PC-9 (cell line): ENCODE data around the gene UGT1A10. TPM values are rescaled to one million over a fixed set of nuclear protein-coding genes. Genes with fewer than 3 reads are reported as not detected.

Experiments used
- BruUV-seq: library from RNA; stranded (reverse); fragments of 400-500 nt; replicated peaks from 2 replicates; lab custom pipeline; 2021; lab: Mats Ljungman, UMichigan
- CTCF ChIA-PET: fragments of 300-600 bp; sonication (Branson Sonifier 250); formaldehyde crosslinking; loops from one replicate; lab custom pipeline; 2022; ENCODE audit warnings: antibody characterized with exemption; lab: Charles Lee
- POLR2A ChIA-PET: fragments of 300-600 bp; sonication (Branson Sonifier 250); formaldehyde crosslinking; loops from one replicate; lab custom pipeline; 2022; ENCODE audit warnings: antibody characterized with exemption; ENCODE audit not compliant: unreplicated experiment; lab: Charles Lee
- DNase-seq, 2 experiments: peaks; one replicate each; pipeline versions ENCODE4 v3.0.0 to v3.0.0-alpha.2; 2015 to 2022; ENCODE audit warnings: mixed read lengths in 1 of 2
- H2AFZ ChIP-seq: fragments of 200-600 bp; sonication (generic); 2 replicates; pipeline ENCODE4 v1.8.1; 2017; ENCODE audit warnings: antibody characterized with exemption
- H3F3A ChIP-seq: fragments of 200-600 bp; sonication (generic); 2 replicates; pipeline ENCODE4 v1.8.1; 2017; ENCODE audit warnings: antibody characterized with exemption, mild to moderate bottlenecking, low read depth; ENCODE audit not compliant: insufficient read depth
- H3K27ac ChIP-seq: fragments of 200-600 bp; sonication (generic); 2 replicates; pipeline ENCODE4 v1.6.1; 2016; ENCODE audit warnings: mixed run types
- H3K27me3 ChIP-seq: fragments of 200-600 bp; sonication (generic); 2 replicates; pipeline ENCODE4 v1.6.1; 2016; ENCODE audit warnings: low read depth, mixed run types; ENCODE audit not compliant: insufficient read depth
- H3K36me3 ChIP-seq: fragments of 200-600 bp; sonication (generic); 2 replicates; pipeline ENCODE4 v1.6.1; 2016; ENCODE audit warnings: low read depth, mixed run types
- H3K4me1 ChIP-seq: fragments of 200-600 bp; sonication (generic); replicated peaks from 2 replicates; pipeline ENCODE4 v1.6.1; 2016; ENCODE audit warnings: mixed run types; ENCODE audit not compliant: insufficient read depth
- H3K4me2 ChIP-seq: fragments of 200-600 bp; sonication (generic); 2 replicates; pipeline ENCODE4 v1.6.1; 2017; ENCODE audit warnings: mixed run types
- H3K4me3 ChIP-seq: fragments of 200-600 bp; sonication (generic); 2 replicates; pipeline ENCODE4 v1.6.1; 2016; ENCODE audit warnings: mixed run types
- H3K79me2 ChIP-seq: fragments of 200-600 bp; sonication (generic); 2 replicates; pipeline ENCODE4 v1.6.1; 2017; ENCODE audit warnings: low read depth, mixed run types
- H3K9me2 ChIP-seq: fragments of 200-600 bp; sonication (generic); 2 replicates; pipeline ENCODE4 v1.8.1; 2017; ENCODE audit warnings: mild to moderate bottlenecking; ENCODE audit not compliant: insufficient read depth
- H3K9me3 ChIP-seq: fragments of 200-600 bp; sonication (generic); 2 replicates; pipeline ENCODE4 v1.8.1; 2016; ENCODE audit warnings: low read depth; ENCODE audit not compliant: insufficient read depth
- H4K20me1 ChIP-seq: fragments of 200-600 bp; sonication (generic); 2 replicates; pipeline ENCODE4 v1.8.1; 2017; ENCODE audit not compliant: insufficient read depth
- EZH2 ChIP-seq: fragments of 200-600 bp; sonication (generic); IDR thresholded peaks from 2 replicates; pipeline ENCODE4 v1.8.0; 2017; ENCODE audit warnings: antibody characterized with exemption, low read depth
- intact Hi-C: fragments of 100-400 bp; cut with micrococcal nuclease; formaldehyde crosslinking; loops from one replicate; pipeline ENCODE4 v1.10.0; 2022; ENCODE audit not compliant: unreplicated experiment
- total RNA-seq: library from RNA; stranded (reverse); gene quantifications from 2 replicates; pipeline ENCODE4 v1.2.3, GENCODE V29; 2021
- TF ChIP-seq, protein P1 (sequence below): fragments of 200-600 bp; sonication (generic); conservative IDR thresholded peaks from 2 replicates; pipeline ENCODE4 v1.6.1; 2017; ENCODE audit warnings: mixed run types, antibody characterized with exemption, mild to moderate bottlenecking, moderate library complexity

Gene UGT1A10
- total RNA-seq, 1 experiment from 2014 or later: not detected

DNA sequence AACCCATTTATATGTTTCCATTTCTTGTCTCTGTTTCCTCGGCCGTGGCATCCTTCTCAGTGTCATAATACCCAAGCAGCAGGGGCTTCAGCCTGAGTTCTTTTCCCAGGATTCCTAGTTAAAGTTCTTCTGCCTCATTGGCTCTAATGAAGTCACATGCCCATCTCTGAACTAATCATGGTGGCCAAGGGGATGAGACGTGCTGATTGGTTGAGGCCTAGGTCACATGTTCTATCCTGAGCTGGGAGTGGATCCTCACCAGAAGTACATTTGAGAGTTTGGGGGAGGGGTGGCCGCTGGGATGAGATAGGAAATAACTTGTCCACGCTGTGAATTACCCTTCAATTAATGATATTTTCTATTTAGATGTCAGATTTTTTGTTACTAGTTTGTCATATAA, 72.7 kb downstream of the UGT1A10 start:
- no peaks in the 10 kb centered on the region for H3K27me3 ChIP-seq
- peaks cover 100% of the 10 kb centered on the region for H3K79me2 ChIP-seq
- POLR2A ChIA-PET: interaction anchor here (0.6 kb wide), 2 partner anchors 18 to 142 kb away, joined by 5 to 9 read pairs; no protein-coding TSS in a partner anchor
- no peaks in the 10 kb centered on the region for H3K9me2 ChIP-seq
- no peaks in the 10 kb centered on the region for H3K9me3 ChIP-seq
- BruUV-seq: no TSS peak
- H3F3A ChIP-seq: peaks cover 79% of the 10 kb centered on the region
- peaks cover 12% of the 10 kb centered on the region; the same call in 1 of the 2 replicates for H4K20me1 ChIP-seq
- H3K27ac ChIP-seq: peak overlapping the region; percentile 10; the same call in 1 of the 2 replicates
- no peak overlapping the region for H2AFZ ChIP-seq
- H3K4me2 ChIP-seq: peak overlapping the region; percentile 10
- no peak overlapping the region for H3K4me3 ChIP-seq
- intact Hi-C loops: loop anchor here (5.0 to 10.0 kb wide), 2 partner anchors 357 to 1276 kb away; partner anchors contain the start of gene DGKD
- peaks cover 92% of the 10 kb centered on the region for H3K36me3 ChIP-seq
- no peak for DNase-seq
- CTCF ChIA-PET: no interaction called here
- no peak for TF ChIP-seq EZH2
- TF ChIP-seq, protein P1, sequence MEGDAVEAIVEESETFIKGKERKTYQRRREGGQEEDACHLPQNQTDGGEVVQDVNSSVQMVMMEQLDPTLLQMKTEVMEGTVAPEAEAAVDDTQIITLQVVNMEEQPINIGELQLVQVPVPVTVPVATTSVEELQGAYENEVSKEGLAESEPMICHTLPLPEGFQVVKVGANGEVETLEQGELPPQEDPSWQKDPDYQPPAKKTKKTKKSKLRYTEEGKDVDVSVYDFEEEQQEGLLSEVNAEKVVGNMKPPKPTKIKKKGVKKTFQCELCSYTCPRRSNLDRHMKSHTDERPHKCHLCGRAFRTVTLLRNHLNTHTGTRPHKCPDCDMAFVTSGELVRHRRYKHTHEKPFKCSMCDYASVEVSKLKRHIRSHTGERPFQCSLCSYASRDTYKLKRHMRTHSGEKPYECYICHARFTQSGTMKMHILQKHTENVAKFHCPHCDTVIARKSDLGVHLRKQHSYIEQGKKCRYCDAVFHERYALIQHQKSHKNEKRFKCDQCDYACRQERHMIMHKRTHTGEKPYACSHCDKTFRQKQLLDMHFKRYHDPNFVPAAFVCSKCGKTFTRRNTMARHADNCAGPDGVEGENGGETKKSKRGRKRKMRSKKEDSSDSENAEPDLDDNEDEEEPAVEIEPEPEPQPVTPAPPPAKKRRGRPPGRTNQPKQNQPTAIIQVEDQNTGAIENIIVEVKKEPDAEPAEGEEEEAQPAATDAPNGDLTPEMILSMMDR: no peak
- H3K4me1 ChIP-seq: peaks cover 75% of the 10 kb centered on the region

DNA sequence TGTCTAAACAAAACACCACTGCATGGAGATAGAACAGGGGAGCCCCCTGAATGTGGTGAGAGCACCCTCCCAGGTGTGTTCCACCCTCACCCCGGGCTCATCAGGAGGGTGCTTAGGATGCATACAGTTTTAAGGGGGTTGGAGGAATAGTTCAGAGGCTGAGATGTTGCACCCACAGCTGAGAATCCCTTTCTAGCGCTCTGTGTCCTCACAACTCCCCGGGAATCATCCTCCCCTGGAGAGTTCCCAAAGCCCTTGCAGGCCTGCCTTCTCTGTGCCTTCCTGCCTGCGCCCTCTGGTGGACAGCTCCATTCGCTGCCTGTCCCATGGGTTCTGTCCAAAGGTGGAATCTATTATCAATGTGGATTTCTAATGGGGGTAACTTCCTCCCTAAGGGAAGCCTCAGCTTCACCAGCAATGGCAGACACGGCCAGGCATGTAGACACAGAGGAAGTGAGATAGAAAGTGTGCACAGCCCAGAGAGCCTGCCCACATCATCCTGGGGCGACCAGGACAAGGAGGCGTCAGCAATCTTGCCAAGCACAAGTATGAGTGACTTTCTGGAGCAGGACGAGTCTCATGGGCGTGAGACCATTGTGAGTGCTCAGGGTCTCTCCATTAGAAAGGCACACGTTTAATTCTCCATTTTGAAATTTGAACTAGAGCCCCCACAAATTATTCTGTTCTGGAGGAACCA, 75.2 kb downstream of the UGT1A10 start:
- BruUV-seq: no TSS peak
- ChIA-PET CTCF (interaction anchor here (0.6 kb wide), 2 partner anchors 145 to 463 kb away, joined by 3 read pairs; no protein-coding TSS in a partner anchor), POLR2A (interaction anchor here (0.5 kb wide), 1 partner anchor 13 kb away, joined by 7 read pairs; no protein-coding TSS in a partner anchor)
- Histone ChIP-seq H3K27ac (peak overlapping the region; percentile 22; the same call in 1 of the 2 replicates), H2AFZ (no peak overlapping the region), H3K79me2 (peaks cover 100% of the 10 kb centered on the region), H3K9me3 (no peaks in the 10 kb centered on the region), H3K4me1 (peaks cover 55% of the 10 kb centered on the region), H3K36me3 (peaks cover 97% of the 10 kb centered on the region), H3F3A (peaks cover 78% of the 10 kb centered on the region), H4K20me1 (peaks cover 12% of the 10 kb centered on the region; the same call in 1 of the 2 replicates), H3K4me2 (no peak overlapping the region), H3K4me3 (no peak overlapping the region), H3K27me3 (no peaks in the 10 kb centered on the region), H3K9me2 (no peaks in the 10 kb centered on the region)
- peak; percentile 56 to 80 for DNase-seq
- intact Hi-C loops: no loop called here
- TF ChIP-seq, protein P1: peak; percentile 96
- TF ChIP-seq EZH2: no peak

DNA sequence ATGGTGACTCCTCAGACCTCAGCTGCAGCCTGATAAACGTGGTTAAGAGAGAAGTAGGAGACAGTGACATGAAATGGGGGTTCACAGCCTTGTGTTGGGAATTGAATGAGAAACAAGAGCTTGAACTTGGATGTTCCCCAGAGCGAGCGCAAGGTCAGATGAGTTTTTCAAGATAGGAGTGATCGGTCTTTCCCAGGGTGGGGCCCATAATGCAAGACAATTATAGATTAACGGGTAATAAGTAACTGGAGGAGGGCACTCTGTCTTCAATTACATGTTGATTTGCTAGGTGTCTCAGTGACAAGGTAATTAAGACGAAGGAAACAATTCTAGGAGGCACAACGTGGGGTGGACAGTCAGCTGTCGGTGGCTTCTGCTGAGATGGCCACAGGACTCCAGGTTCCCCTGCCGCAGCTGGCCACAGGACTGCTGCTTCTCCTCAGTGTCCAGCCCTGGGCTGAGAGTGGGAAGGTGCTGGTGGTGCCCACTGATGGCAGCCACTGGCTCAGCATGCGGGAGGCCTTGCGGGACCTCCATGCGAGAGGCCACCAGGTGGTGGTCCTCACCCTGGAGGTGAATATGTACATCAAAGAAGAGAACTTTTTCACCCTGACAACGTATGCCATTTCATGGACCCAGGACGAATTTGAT, 76.5 kb downstream of the UGT1A10 start, which contains the start of gene UGT1A5:
Gene UGT1A5, plus strand, starts transcription at position 297 of the 651 bp plus-strand sequence. Its CDS starts 85 bp downstream, at position 382.
- peaks cover 78% of the 10 kb centered on the region for H3F3A ChIP-seq
- no peak for DNase-seq
- ChIA-PET CTCF (interaction anchor here (0.6 to 1.1 kb wide), 2 partner anchors 226 to 430 kb away, joined by 3 read pairs; no protein-coding TSS in a partner anchor), POLR2A (no interaction called here)
- no peak within 1 kb of the TSS for H2AFZ ChIP-seq
- no peak within 1 kb of the TSS for H3K4me2 ChIP-seq
- BruUV-seq: TSS peak; percentile 0
- H3K27ac ChIP-seq: peak within 1 kb of the TSS; percentile 22; the same call in 1 of the 2 replicates
- intact Hi-C loops: no loop called here
- H4K20me1 ChIP-seq: peaks cover 8% of the 10 kb centered on the region; the same call in 1 of the 2 replicates
- H3K9me3 ChIP-seq: no peaks in the 10 kb centered on the region
- H3K27me3 ChIP-seq: no peaks in the 10 kb centered on the region
- H3K4me3 ChIP-seq: no peak within 1 kb of the TSS
- TF ChIP-seq EZH2: no peak
- TF ChIP-seq, protein P1: no peak
- H3K4me1 ChIP-seq: peaks cover 42% of the 10 kb centered on the region
- H3K36me3 ChIP-seq: peaks cover 97% of the 10 kb centered on the region
- H3K9me2 ChIP-seq: no peaks in the 10 kb centered on the region
- peaks cover 100% of the 10 kb centered on the region for H3K79me2 ChIP-seq
